Right lobe of liver (tissue), 6 donors: ENCODE data around the gene MAGI1. TPM values are rescaled to one million over a fixed set of nuclear protein-coding genes. Genes with fewer than 3 reads are reported as not detected.

Experiments used
- ATAC-seq, 4 donors: fragments of 200-7000 bp; cut with Tn5 transposase; one replicate each; pipeline ENCODE4 v1.9.1; 2020; ENCODE audit warnings: mild to moderate bottlenecking in 4 of 4, moderate library complexity in 4 of 4
- DNase-seq, 3 donors: peaks; one replicate each; pipeline ENCODE4 v3.0.0-alpha.2; 2020
- H3K27ac ChIP-seq, 3 donors: fragments of 200-600 bp; one replicate each; pipeline ENCODE4 v1.8.0; 2022
- H3K27me3 ChIP-seq, 2 donors: fragments of 200-600 bp; one replicate each; pipeline ENCODE4 v1.8.0; 2022
- H3K36me3 ChIP-seq, 4 donors: fragments of 200-600 bp; sonication (generic) in 1 of 4; one replicate each; pipeline versions ENCODE4 v1.5.1 to v1.8.0; 2017 to 2022; ENCODE audit warnings: control low read depth in 1 of 4
- H3K4me1 ChIP-seq, 4 donors: fragments of 200-600 bp; sonication (generic) in 1 of 4; one replicate each; pipeline versions ENCODE4 v1.5.1 to v1.8.0; 2017 to 2022; ENCODE audit warnings: control low read depth in 1 of 4
- H3K4me3 ChIP-seq, 3 donors: fragments of 200-600 bp; one replicate each; pipeline ENCODE4 v1.8.0; 2022
- H3K9me3 ChIP-seq, 4 donors: fragments of 200-600 bp; sonication (generic) in 1 of 4; one replicate each; pipeline versions ENCODE4 v1.5.1 to v1.8.0; 2017 to 2022; ENCODE audit warnings: control low read depth in 1 of 4
- POLR2A ChIP-seq: fragments of 450-650 bp; IDR thresholded peaks from one replicate; pipeline ENCODE4 v1.6.1; 2017; ENCODE audit warnings: antibody characterized with exemption, mild to moderate bottlenecking
- WGBS: methylation state at CpG from one replicate; pipeline ENCODE4 v1.1.6; 2018; ENCODE audit warnings: low coverage, low lambda C conversion rate; ENCODE audit not compliant: insufficient coverage; ENCODE audit errors: missing lambda C conversion rate; 5-methylcytosine and 5-hydroxymethylcytosine counted together
- intact Hi-C, 2 donors: fragments of 100-400 bp; cut with DNase I; formaldehyde crosslinking; loops; one replicate each; pipeline versions ENCODE4 v1.11.2 to v1.14.1; 2022
- total RNA-seq, 6 experiments: library from RNA; depleted of rRNA in 2 of 6; stranded (reverse); fragments of >200 nt in 2 of 6; fragmentation: NEBNext Ultra II Directional in 3 of 6; extraction: Animal tissue kit (Norgen Biotek cat#: 25700) in 3 of 6; gene quantifications; one replicate each; pipeline versions ENCODE4 v1.1.0 to v1.2.4, GENCODE V29; 2016 to 2023
- TF ChIP-seq, protein P1 (sequence below), 4 donors: fragments of 200-600 bp in 3 of 4; fragments of 450-650 bp in 1 of 4; IDR thresholded peaks; one replicate each; pipeline versions ENCODE4 v1.5.1 to v1.8.0; 2016 to 2022; ENCODE audit warnings: antibody characterized with exemption in 4 of 4, mild to moderate bottlenecking in 2 of 4
- donor health status: DM: no; HTN: yes; CAD: no.
- donor health status: DM: no; HTN: no; CAD: no.
- donor health status: DM: no; HTN: no; CAD: no.
- donor health status: DM: no; HTN: yes; CAD: no.
- donor health status: DM: no; HTN: yes; CAD: no.

MAGI1 gene
- total RNA-seq, 6 experiments from 2014 or later, result 22.6 to 37.7 (median 26.9) TPM

DNA sequence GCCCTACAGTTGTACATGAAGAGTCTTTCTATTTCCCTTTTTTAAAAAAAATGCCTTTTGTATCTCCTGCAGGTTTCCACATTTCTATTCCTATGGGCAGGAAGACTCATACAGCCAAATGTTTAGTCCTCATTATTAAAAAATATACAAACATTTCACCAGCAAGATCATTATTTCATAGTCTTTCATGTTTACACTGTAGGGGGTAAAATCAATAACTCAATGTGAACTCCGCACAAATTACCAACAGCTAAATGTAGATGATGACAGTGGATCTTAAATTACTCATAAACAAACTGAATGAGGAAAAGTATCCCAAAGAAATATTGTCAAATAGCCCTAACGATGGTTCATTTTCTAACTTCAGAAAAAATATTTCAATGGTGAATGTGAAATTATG lies 99.5 kb downstream of the MAGI1 start:
- peak in 2 of 4 donors; percentile 42 to 44 for ATAC-seq
- WGBS, result 48% methylated on average over 2 of the region's 2 CpGs
- intact Hi-C loops, result no loop called here
- H3K4me1 ChIP-seq, result peaks cover 0 to 16% (median 0%) of the 10 kb centered on the region in 4 donors
- no peaks in the 10 kb centered on the region for H3K9me3 ChIP-seq
- no peaks in the 10 kb centered on the region for H3K36me3 ChIP-seq
- no peak overlapping the region for H3K27ac ChIP-seq
- TF ChIP-seq POLR2A, result no peak
- TF ChIP-seq, protein P1, sequence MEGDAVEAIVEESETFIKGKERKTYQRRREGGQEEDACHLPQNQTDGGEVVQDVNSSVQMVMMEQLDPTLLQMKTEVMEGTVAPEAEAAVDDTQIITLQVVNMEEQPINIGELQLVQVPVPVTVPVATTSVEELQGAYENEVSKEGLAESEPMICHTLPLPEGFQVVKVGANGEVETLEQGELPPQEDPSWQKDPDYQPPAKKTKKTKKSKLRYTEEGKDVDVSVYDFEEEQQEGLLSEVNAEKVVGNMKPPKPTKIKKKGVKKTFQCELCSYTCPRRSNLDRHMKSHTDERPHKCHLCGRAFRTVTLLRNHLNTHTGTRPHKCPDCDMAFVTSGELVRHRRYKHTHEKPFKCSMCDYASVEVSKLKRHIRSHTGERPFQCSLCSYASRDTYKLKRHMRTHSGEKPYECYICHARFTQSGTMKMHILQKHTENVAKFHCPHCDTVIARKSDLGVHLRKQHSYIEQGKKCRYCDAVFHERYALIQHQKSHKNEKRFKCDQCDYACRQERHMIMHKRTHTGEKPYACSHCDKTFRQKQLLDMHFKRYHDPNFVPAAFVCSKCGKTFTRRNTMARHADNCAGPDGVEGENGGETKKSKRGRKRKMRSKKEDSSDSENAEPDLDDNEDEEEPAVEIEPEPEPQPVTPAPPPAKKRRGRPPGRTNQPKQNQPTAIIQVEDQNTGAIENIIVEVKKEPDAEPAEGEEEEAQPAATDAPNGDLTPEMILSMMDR (IDR thresholded peaks at IDR 0.05), result no peak
- H3K27me3 ChIP-seq, result no peaks in the 10 kb centered on the region
- no peak overlapping the region for H3K4me3 ChIP-seq
- DNase-seq, result no peak

DNA sequence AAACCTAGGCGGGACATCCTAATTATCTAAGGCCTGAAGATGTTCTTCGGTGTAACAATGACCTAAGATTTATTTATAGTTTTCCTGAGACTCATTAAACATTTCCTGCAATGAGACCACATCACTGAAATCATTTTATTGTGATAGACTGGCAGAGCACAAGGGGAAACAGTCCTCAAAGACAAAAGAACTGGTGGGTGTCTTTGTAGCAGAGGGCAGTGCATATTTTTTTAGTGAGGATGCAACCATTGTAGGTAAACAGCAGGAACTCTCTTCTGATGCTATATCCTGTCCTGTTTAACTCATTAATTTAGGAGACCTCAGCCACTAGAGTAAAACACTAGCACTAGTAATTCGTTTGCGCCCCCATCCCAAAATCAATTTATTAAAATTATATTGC lies 100.0 kb downstream of the MAGI1 start:
- Histone ChIP-seq H3K9me3 (no peaks in the 10 kb centered on the region), H3K4me1 (peaks cover 0 to 16% (median 0%) of the 10 kb centered on the region in 4 donors), H3K27me3 (no peaks in the 10 kb centered on the region), H3K4me3 (no peak overlapping the region), H3K36me3 (no peaks in the 10 kb centered on the region), H3K27ac (no peak overlapping the region)
- DNase-seq, result no peak
- TF ChIP-seq, protein P1 (IDR thresholded peaks at IDR 0.05), result no peak
- no peak for TF ChIP-seq POLR2A
- WGBS, result 67% methylated on average over 4 of the region's 4 CpGs
- intact Hi-C loops, result no loop called here
- ATAC-seq, result peak in 1 of 4 donors; percentile 10

DNA sequence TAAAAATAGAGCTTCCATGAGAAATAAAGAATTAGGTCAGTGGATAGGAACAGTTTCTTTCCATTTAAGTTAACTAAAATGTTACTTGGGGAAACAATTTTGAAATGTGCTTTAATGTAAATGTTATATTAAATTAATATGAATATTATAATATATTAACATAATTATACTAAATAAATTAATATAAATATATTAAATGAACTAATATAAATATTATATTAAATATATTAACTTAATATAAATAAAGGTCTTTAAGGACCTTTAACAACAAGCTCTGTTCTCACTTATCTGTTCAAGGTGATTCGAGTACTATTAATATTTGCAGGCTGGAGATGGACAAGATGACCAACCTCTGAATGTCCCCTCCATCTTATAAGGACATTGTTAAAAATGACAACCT lies 100.6 kb downstream of the MAGI1 start:
- Histone ChIP-seq H3K27ac (no peak overlapping the region), H3K36me3 (no peaks in the 10 kb centered on the region), H3K27me3 (no peaks in the 10 kb centered on the region), H3K4me1 (peaks cover 0 to 16% (median 0%) of the 10 kb centered on the region in 4 donors), H3K4me3 (no peak overlapping the region), H3K9me3 (no peaks in the 10 kb centered on the region)
- DNase-seq, result no peak
- WGBS, result 70% methylated on average over 1 of the region's 1 CpG
- no peak for ATAC-seq
- TF ChIP-seq, protein P1 (IDR thresholded peaks at IDR 0.05), result no peak
- TF ChIP-seq POLR2A, result no peak
- intact Hi-C loops, result no loop called here

DNA sequence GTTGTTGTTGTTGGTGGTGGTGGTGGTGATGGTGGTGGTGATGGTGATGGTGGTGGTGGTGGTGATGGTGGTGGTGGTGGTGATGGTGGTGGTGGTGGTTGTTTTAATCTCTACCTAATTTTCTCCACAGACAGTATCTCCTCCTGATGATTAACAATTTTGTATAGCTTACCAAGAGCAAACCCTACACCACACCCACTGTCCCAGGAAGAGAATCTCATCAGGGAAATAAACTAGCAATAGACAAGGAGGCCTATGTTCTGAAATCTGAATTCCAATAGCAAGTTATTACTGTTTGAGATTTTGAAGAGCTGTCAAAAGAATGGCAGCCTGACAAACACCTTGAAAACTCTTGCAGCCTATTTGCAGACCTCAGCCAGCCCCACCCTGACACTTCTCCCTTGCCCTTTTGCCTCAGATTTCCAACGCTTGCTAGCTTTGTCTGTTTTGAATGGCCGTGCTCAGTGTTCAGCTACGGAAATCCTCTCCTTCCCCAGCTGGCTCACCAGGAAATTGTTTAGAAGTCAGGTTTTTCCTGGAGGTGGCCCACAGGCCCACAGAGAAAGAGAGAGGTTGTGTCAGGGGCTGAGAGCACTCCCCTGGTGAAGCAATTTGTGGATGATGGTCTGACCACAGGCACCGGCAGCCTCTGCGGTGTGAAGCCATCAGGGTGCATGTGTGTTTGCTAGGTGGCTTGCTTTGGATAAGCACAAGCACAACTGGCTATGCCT lies 101.6 kb downstream of the MAGI1 start:
- H3K36me3 ChIP-seq, result no peaks in the 10 kb centered on the region
- DNase-seq (no peak), ATAC-seq (peak; percentile 9 to 62 (median 38))
- H3K4me1 ChIP-seq, result peaks cover 0 to 22% (median 0%) of the 10 kb centered on the region in 4 donors
- H3K27me3 ChIP-seq, result no peaks in the 10 kb centered on the region
- intact Hi-C loops, result no loop called here
- WGBS, result 64% methylated on average over 5 of the region's 5 CpGs
- H3K9me3 ChIP-seq, result no peaks in the 10 kb centered on the region
- no peak overlapping the region for H3K4me3 ChIP-seq
- TF ChIP-seq, protein P1 (IDR thresholded peaks at IDR 0.05), result no peak
- no peak for TF ChIP-seq POLR2A
- H3K27ac ChIP-seq, result no peak overlapping the region
